Ramos (cell line): ENCODE results near the gene TSPYL4.

Experiments
- in situ Hi-C: fragments of 300-500 bp; cut with MboI; formaldehyde crosslinking; loops from one replicate; pipeline ENCODE4 v1.14.3; 2022; ENCODE audit warnings: low sequenced_read_pairs; ENCODE audit not compliant: unreplicated experiment

Gene TSPYL4

DNA sequence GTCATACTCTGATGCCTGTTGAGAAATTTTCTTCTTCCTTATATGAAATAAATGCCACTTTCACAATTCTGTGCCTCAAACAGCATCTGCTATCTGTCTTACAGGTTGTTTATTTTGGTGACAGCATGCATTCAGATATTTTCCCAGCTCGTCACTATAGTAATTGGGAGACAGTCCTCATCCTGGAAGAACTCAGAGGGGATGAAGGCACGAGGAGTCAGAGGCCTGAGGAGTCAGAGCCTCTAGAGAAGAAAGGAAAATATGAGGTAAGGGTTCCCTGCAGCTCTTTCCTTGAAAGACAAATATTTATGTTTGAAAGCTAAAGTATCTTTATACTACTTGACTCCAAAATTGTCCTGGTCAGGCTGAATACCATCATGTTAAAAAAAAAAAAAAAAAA lies 15.8 kb downstream of the TSPYL4 start:
- in situ Hi-C loops: no loop called here

DNA sequence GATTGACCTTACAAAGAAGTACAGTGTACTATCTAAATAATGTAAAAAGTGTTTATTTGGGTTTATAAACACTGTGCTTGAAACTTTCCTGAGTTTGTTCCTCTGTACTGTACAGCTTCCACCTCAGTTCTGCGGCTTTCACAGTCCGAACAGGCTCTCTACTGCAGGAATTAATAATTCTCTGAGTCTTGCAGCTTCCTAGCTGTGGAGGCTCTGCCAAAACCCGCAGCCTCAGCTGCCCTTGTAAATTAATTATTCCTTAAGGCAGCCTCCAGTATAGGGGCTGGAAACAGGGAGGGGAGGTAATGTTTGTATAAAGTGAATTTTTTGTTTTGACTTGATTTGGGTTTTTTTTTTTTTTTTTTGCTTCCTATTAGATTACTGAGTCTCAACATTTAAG lies 19.2 kb downstream of the TSPYL4 start:
- in situ Hi-C loops: no loop called here

DNA sequence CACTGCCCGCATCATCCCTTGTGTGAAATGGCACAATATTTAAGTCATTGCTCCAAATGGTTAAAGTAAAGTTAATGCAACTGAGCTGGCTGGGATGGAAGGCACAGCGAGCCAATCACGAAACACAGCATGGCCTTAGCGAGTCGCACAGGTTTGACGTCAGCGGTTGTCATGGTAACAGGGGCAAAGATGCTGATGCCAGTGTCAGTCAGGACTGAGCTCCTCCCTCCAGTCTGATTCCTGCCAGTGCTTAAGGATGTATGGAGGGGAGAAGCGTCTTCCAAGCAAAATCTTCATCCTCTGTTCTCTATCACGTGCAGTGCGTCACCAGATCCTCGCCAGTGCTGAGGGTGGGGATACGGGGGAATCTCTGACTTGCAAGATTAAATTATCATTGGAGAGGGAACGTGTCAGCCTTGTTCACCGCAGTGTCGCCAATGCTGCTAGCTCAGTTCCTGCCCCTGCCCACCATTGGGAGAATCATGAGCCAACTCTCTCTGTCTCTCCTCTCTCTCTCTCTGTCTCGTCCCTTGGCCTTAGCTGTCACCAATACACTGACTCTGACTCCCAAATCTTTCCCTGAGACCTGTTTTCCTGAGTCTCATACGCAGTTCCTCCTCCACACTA lies 24.5 kb downstream of the TSPYL4 start:
- in situ Hi-C loops: no loop called here

DNA sequence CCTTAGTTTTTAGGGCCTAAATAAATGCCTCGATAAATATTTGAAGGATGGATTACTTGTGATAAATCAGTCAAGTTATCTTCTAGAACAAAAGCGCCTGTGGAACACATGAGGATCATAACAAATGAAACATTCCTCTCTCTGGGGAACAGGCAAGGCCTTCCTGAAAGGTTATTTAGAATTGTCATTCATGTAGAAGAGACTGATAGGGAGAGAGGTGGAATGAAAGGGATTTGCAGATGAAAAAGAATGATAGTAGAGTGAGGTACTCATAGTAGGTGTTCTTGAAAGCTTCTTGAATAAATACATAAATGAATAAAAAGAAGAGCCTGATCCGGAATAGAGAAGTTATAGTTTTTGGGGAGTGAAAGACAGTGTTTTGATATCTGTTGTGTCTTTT lies 30.5 kb downstream of the TSPYL4 start:
- in situ Hi-C loops: no loop called here

DNA sequence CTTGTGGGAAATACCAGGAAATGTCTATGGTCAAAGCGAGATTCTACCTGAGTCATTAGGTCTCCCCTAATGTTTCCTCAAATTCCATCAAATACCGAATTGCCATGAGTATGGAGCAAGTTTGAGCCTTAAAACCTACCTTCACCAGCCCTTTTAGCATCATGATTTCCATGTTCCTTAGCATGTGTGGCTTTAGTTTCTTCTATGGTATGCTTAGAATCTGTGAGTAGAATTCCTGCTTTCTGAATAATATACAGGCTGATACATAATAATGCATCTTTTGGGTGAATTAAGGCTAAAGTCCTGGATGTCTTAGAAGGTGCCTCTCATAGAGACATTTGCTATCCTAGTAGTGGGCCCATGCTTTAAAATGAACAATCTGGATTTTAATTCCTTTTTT lies 32.0 kb downstream of the TSPYL4 start:
- in situ Hi-C loops: no loop called here

DNA sequence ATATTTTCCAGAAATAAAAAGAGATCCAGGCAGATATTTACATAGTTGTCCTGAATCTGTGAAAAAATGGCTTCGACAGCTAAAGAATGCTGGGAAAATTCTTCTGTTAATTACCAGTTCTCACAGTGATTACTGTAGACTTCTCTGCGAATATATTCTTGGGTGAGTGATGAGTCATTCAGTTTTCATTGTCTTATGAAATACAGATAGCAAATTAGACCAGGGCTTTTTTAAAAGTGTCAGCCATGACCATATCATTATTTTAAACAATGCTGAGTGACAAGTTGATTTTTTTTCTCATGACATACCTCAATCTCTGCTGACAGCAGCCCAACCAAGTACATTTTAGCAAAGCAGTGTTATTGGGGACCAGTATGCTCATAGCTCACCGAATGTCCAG lies 32.8 kb downstream of the TSPYL4 start:
- in situ Hi-C loops: no loop called here

DNA sequence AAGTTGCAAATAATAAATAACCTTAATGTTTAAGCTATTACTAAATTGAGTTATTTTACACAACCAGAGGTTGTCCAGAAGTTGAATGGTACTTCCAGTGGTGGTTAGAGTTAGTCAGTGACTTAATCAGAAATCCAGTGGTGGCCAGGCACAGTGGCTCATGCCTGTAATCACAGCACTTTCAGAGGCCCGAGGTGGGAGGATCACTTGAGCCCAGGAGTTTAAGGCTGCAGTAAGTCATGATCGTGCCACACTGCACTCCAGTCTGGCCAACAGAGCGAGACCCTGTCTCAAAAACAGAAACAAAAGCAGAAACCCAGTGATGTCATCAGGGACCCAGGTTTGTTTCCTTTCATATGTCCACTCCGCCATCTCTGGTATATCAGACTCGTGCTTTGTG lies 35.0 kb downstream of the TSPYL4 start:
- in situ Hi-C loops: no loop called here

DNA sequence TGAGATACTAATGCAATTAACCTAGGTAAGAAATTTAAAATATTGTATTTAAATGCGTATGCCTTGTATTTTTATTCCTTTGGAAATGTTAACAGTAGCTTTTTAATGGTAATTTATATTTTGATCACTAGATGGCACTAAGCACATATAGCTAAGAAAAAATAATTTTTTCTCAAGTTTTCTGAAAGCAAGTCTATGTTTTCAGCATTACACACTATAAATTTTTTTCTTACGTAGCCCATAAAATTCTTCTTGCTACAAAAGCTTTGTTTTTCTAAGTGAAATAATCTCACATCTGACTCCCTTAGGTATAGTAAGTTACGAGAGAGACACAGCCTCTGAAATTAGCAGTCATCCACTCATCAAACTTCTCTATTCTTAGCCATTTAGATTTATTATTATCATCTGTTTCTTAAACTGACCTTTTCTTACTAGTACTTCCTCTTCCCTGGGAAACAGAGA lies 35.7 kb downstream of the TSPYL4 start:
- in situ Hi-C loops: no loop called here

DNA sequence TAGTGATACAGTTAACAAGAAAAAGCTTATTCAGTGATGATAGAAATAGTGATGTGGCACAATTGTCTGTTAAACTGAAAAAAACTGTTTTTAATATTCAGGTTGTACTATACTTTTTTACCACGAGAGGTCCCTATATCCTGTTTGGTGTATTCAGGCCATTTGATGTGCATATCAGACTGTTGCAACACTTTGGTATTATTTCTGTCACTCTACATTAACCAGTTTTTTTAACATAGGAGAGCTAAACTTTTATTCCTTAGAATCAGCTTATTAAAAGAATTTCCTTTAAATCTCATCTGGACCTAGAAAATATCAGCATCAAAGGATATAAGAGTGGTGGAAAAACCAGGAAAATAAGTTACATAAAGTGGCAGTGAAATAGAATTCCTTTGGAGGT lies 36.8 kb downstream of the TSPYL4 start:
- in situ Hi-C loops: no loop called here

GRCh38 chr6:116215414-116215813 lies 38.5 kb downstream of the TSPYL4 start:
- in situ Hi-C loops: no loop called here

- in situ Hi-C loops: no loop called here
Observed at GRCh38 chr6:116214681-116215080, 39.2 kb downstream of the TSPYL4 start.

GRCh38 chr6:116210750-116211425 lies 43.0 kb downstream of the TSPYL4 start:
- in situ Hi-C loops: no loop called here

DNA sequence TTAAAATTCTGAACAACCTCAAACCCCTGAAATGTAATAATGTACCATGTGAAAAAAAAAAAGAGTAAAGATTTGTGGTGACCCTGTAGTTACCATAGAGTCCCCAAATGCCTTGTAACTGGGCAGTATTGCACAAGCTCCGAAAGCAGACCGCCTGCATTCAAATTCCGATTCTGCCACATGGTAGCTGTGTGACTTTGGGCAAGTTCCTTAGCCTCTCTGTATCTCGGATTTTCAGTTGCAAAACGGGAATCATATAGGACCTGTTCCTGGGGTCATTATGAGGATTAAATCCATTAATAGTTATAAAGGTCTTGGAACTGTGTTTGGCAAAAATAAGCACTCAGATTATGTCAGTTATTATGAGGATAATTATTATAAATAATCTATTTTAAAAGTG lies 43.6 kb downstream of the TSPYL4 start:
- in situ Hi-C loops: no loop called here

DNA sequence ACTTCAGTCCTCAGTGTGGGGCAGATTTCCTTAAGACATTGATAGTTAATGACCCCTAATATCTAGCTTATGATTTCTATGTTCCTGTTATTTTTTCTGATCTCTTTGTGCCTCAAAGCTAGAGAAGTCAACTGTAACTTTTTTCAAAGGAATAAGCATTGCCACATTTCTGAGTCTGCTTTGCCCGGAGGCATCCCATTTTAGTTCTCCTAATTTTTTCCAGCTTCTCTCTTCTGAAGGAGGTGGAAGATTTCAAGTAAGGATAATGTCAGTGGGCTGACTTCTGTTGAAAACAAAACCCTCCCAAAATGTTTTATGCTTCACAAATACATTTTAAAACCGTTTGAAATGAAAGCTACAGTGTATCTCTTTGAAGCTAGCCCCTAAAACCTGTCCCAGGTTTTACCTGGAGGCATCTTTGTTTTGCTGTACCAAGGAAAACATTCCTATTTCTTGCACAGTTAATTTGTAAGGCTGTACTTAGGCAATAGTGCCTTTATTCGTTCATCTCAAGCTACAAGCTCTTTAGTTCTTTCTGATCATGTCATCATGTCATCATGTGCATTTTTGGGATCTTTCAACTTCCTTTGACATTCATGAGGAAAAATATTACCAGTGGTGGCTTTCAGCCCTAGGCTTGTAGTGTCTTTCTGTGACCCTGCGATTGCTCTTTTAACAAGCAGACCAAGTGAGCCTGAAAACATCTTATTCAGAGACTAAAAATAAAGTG lies 45.7 kb downstream of the TSPYL4 start:
- in situ Hi-C loops: no loop called here

GRCh38 chr6:116206231-116206903 lies 47.5 kb downstream of the TSPYL4 start:
- in situ Hi-C loops: no loop called here

- in situ Hi-C loops: no loop called here
Observed at GRCh38 chr6:116205281-116205680, 48.6 kb downstream of the TSPYL4 start.

GRCh38 chr6:116201538-116201937 lies 52.3 kb downstream of the TSPYL4 start:
- in situ Hi-C loops: no loop called here

DNA sequence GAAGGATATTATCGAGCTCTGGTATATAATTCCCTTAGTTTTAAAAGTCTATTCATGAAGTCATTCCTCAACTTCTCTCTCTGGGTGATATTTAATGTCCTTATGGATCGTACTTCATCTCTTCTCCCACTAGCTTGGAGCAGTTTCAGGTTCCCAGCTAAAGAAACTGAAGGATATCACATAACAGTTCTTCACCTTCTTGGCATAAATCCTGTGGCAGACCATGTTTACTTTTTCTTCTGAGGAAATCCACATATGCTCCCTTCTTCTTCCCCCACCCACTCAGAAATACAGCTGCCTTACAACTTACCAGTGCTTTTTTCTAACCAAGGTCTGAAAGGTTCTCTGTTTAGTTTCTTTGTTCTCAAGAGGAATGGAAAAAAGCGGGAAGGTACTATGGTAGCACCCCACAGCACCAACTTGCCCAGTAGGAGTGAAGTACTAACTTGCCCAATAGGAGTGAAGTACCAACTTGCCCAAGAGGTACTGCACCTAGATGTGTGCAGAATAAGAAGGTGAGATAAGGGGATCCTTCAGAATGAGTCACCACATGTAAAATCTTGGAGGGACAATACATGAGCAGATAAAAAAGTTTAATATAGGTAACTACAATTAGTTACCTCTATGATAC lies 53.1 kb downstream of the TSPYL4 start:
- in situ Hi-C loops: no loop called here
